K562 (cell line): Measurements from ENCODE around the gene COA3. TPM values are rescaled to one million over a fixed set of nuclear protein-coding genes. Genes with fewer than 3 reads are reported as not detected.

ENCODE experiments used
- ATAC-seq: fragments of 200-7000 bp; cut with Tn5 transposase; 3 replicates; pipeline ENCODE4 v1.9.1; 2020; ENCODE audit warnings: moderate library complexity
- BruUV-seq: library from RNA; stranded (reverse); fragments of 400-500 nt; replicated peaks from 2 replicates; lab custom pipeline; 2021; lab: Mats Ljungman, UMichigan
- CTCF ChIA-PET: fragments of 300-600 bp; formaldehyde crosslinking; extraction: SDS; loops from one replicate; lab custom pipeline; 2021; ENCODE audit warnings: low intra/inter-chr PET ratio; lab: Yijun Ruan, JAX
- POLR2A ChIA-PET: fragments of 300-600, 350-650 bp; sonication (Branson Sonifier 250); formaldehyde crosslinking; extraction: SDS; loops from one replicate; lab custom pipeline; 2021; ENCODE audit warnings: antibody characterized with exemption, inconsistent platforms; lab: Yijun Ruan, JAX
- DNase-seq, 4 experiments: peaks; one replicate each; pipeline versions ENCODE4 v3.0.0 to v3.0.0-alpha.2; 2011 to 2018; ENCODE audit warnings: low spot score in 3 of 4, mixed read lengths in 3 of 4; ENCODE audit errors: extremely low read depth in 1 of 4
- FAIRE-seq: peaks from 2 replicates; lab custom pipeline; 2011; peaks lifted over from hg19 to GRCh38; lab: Jason Lieb, UNC
- H2AFZ ChIP-seq: 2 replicates; pipeline ENCODE4 v1.6.0; 2011; ENCODE audit warnings: low read depth, low read length, control low read depth, inconsistent platforms
- H3K27ac ChIP-seq: fragments of 200-600 bp; 3 replicates; pipeline ENCODE4 v1.8.0; 2011; ENCODE audit warnings: low read depth, mild to moderate bottlenecking, control low read depth, inconsistent platforms, low read length, moderate library complexity, mixed read lengths; ENCODE audit errors: extremely low read depth
- H3K27me3 ChIP-seq, 2 experiments: fragments of 300-600 bp in 1 of 2; 2 replicates in 1 of 2; 3 replicates in 1 of 2; pipeline versions ENCODE4 v1.6.0 to v1.8.0; 2011; ENCODE audit warnings: inconsistent platforms in 2 of 2, low read length in 2 of 2, mild to moderate bottlenecking in 1 of 2, mixed read lengths in 1 of 2, moderate library complexity in 1 of 2; ENCODE audit not compliant: control insufficient read depth in 2 of 2, insufficient read depth in 2 of 2
- H3K36me3 ChIP-seq: fragments of 300-600 bp; 3 replicates; pipeline ENCODE4 v1.8.0; 2011; ENCODE audit warnings: mild to moderate bottlenecking, low read length, inconsistent platforms; ENCODE audit not compliant: control insufficient read depth, insufficient read depth
- H3K4me1 ChIP-seq, 2 experiments: fragments of 200-600 bp in 1 of 2; replicated peaks in 1 of 2; 2 replicates in 1 of 2; 3 replicates in 1 of 2; pipeline versions ENCODE4 v1.5.1 to v1.8.0; 2011; ENCODE audit warnings: inconsistent platforms in 2 of 2, low read length in 2 of 2, mild to moderate bottlenecking in 1 of 2, mixed read lengths in 1 of 2, moderate library complexity in 1 of 2; ENCODE audit not compliant: control insufficient read depth in 2 of 2, insufficient read depth in 2 of 2
- H3K4me2 ChIP-seq: 2 replicates; pipeline ENCODE4 v1.6.1; 2011; ENCODE audit warnings: low read length, control low read depth, inconsistent platforms, mixed read lengths; ENCODE audit not compliant: insufficient read depth
- H3K4me3 ChIP-seq: fragments of 200-600 bp; sonication (generic), shearing (Covaris generic); 2 replicates; pipeline ENCODE4 v1.5.1; 2016; ENCODE audit warnings: control low read depth, inconsistent platforms
- H3K79me2 ChIP-seq: fragments of 200-600 bp; 3 replicates; pipeline ENCODE4 v1.8.0; 2011; ENCODE audit warnings: low read length, inconsistent platforms; ENCODE audit not compliant: control insufficient read depth, insufficient read depth
- H3K9ac ChIP-seq, 2 experiments: 2 replicates each; pipeline versions ENCODE4 v1.6.0 to v1.6.1; 2011; ENCODE audit warnings: low read depth in 2 of 2, low read length in 2 of 2, control low read depth in 1 of 2, inconsistent platforms in 1 of 2, mild to moderate bottlenecking in 1 of 2, mixed read lengths in 1 of 2; ENCODE audit not compliant: insufficient read depth in 1 of 2
- H3K9me1 ChIP-seq: one replicate; pipeline ENCODE4 v1.6.0; 2011; ENCODE audit warnings: inconsistent platforms, mild to moderate bottlenecking, low read length, moderate library complexity; ENCODE audit not compliant: control insufficient read depth, insufficient read depth
- H3K9me3 ChIP-seq: replicated peaks from 2 replicates; pipeline ENCODE4 v1.5.1; 2011; ENCODE audit warnings: low read depth, low read length, inconsistent platforms; ENCODE audit not compliant: control insufficient read depth, insufficient read depth
- H4K20me1 ChIP-seq: replicated peaks from 2 replicates; pipeline ENCODE4 v1.6.1; 2011; ENCODE audit warnings: low read length, inconsistent platforms, mixed read lengths; ENCODE audit not compliant: control insufficient read depth, insufficient read depth
- ARID1B ChIP-seq: fragments of 450-650 bp; IDR thresholded peaks from 2 replicates; pipeline ENCODE4 v1.6.1; 2016; ENCODE audit warnings: antibody characterized with exemption, mild to moderate bottlenecking, inconsistent platforms
- DMBX1 ChIP-seq: fragments of 250-450 bp; sonication (Bioruptor Pico); IDR thresholded peaks from 2 replicates; pipeline ENCODE4 v1.8.0; 2022; ENCODE audit warnings: inconsistent platforms, mild to moderate bottlenecking, moderate library complexity, borderline replicate concordance
- EHMT2 ChIP-seq: fragments of 450-650 bp; IDR thresholded peaks from 2 replicates; pipeline ENCODE4 v1.6.1; 2018; ENCODE audit warnings: antibody characterized with exemption
- FOSL1 ChIP-seq: fragments of 200-800 bp; sonication (Bioruptor generic); conservative IDR thresholded peaks from 2 replicates; pipeline ENCODE4 v1.6.1; 2016; ENCODE audit warnings: missing genetic modification characterization, missing compliant biosample characterization
- HDAC3 ChIP-seq: fragments of 450-650 bp; IDR thresholded peaks from 2 replicates; pipeline ENCODE4 v1.6.1; 2018; ENCODE audit warnings: borderline replicate concordance, mild to moderate bottlenecking, moderate library complexity; ENCODE audit not compliant: partially characterized antibody
- MYNN ChIP-seq, 2 experiments: sonication (generic); formaldehyde crosslinking in 1 of 2; IDR thresholded peaks; 2 replicates each; pipeline versions ENCODE4 v1.5.0 to v1.6.1; 2016 to 2020; ENCODE audit warnings: antibody characterized with exemption in 1 of 2, missing genetic modification reagents in 1 of 2
- SRF ChIP-seq, 2 experiments: fragments of 250-450, 450-650 bp in 1 of 2; sonication (Bioruptor Pico) in 1 of 2; sonication (generic) in 1 of 2; formaldehyde crosslinking; IDR thresholded peaks; 2 replicates each; pipeline versions ENCODE4 v1.5.0 to v1.5.1; 2020 to 2022; ENCODE audit warnings: mild to moderate bottlenecking in 1 of 2, missing genetic modification reagents in 1 of 2
- TSC22D4 ChIP-seq: fragments of 450-650 bp; IDR thresholded peaks from 2 replicates; pipeline ENCODE4 v1.6.1; 2016; ENCODE audit warnings: missing genetic modification characterization, missing biosample characterization, control low read depth
- ZBED1 ChIP-seq: IDR thresholded peaks from 2 replicates; pipeline ENCODE4 v1.6.1; 2014
- ZC3H11A ChIP-seq: IDR thresholded peaks from 2 replicates; pipeline ENCODE4 v1.6.1; 2012; ENCODE audit warnings: low read depth, low read length, improper control_type of control experiment
- ZFP91 ChIP-seq: sonication (generic); formaldehyde crosslinking; IDR thresholded peaks from 2 replicates; pipeline ENCODE4 v1.8.0; 2022; ENCODE audit warnings: mild to moderate bottlenecking, missing genetic modification reagents
- ZNF274 ChIP-seq: IDR thresholded peaks from 2 replicates; pipeline ENCODE4 v1.6.1; 2011; ENCODE audit warnings: low read depth, mild to moderate bottlenecking, low read length, moderate library complexity, borderline replicate concordance
- WGBS: fragments of 100-300 bp; shearing (Covaris generic); methylation state at CpG from one replicate; pipeline ENCODE4 v1.1.6; 2016; ENCODE audit warnings: low coverage, mixed read lengths; ENCODE audit not compliant: insufficient coverage; ENCODE audit errors: missing lambda C conversion rate; 5-methylcytosine and 5-hydroxymethylcytosine counted together
- in situ Hi-C: fragments of 300-500 bp; cut with MboI; formaldehyde crosslinking; loops from 4 replicates; pipeline ENCODE4 v1.15.0; 2018; ENCODE audit warnings: inconsistent platforms, mixed read lengths
- intact Hi-C: fragments of 100-400 bp; cut with micrococcal nuclease; formaldehyde crosslinking; loops from 2 replicates; pipeline ENCODE4 v1.14.2; 2022
- polyA plus RNA-seq, 8 experiments: library from polyadenylated mRNA; depleted of rRNA in 4 of 8; stranded (reverse) in 5 of 8; unstranded in 3 of 8; fragments of >200 nt; fragmentation: Nextera tagmentation in 2 of 8; fragmentation: Illumina TruSeq in 1 of 8; extraction: Ambion mirVana in 2 of 8; extraction: Trizol in 1 of 8; gene quantifications; 2 replicates each; pipeline versions ENCODE4 v1.2.1 to v1.2.3, GENCODE V29; 2011 to 2014; ENCODE audit warnings: inconsistent platforms in 1 of 8, missing spikeins in 1 of 8
- total RNA-seq, 7 experiments: library from RNA; depleted of rRNA in 6 of 7; stranded (reverse); fragments of >200 nt in 6 of 7; fragmentation: Illumina TruSeq in 2 of 7; extraction: Trizol in 2 of 7; gene quantifications; 2 replicates each; pipeline versions ENCODE4 v1.2.1 to v1.2.3, GENCODE V29; 2011 to 2021; ENCODE audit warnings: low replicate concordance in 1 of 7
- TF ChIP-seq, protein P1 (sequence below), 2 experiments: fragments of 150-350 bp in 1 of 2; IDR thresholded peaks; 2 replicates each; pipeline ENCODE4 v1.6.1; 2012 to 2016; ENCODE audit warnings: low read depth in 2 of 2, low read length in 2 of 2, mild to moderate bottlenecking in 1 of 2, moderate library complexity in 1 of 2

COA3 gene
- total and polyA plus RNA-seq, 9 of the 15 experiments (the other 6 are each of a cell fraction or from before 2014, with no cell fraction given): 49.6 to 153 (median 61.4) TPM

DNA sequence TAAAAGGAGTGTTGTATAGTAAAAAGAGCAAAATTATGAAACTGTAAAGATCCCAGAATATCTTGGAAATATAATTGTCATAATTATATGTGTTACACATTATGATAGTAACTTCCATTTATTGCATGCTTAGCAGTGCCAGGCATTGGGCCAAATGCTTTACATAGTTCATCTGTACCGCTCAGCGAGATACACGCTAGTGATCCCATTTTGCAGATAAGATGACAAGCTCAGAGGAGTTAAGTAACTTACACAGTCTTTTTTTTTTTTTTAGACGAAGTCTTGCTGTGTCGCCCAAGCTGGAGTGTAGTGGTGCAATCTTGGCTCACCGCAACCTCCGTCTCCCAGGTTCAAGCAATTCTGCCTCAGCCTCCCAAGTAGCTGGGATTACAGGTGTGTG lies 46.9 kb downstream of the COA3 start (continued):
- no peak for TF ChIP-seq SRF (CRISPR knock-in tag; IDR thresholded peaks at IDR 0.05)
- no peak for TF ChIP-seq ZFP91

GRCh38 chr17:42750739-42751344 lies 47.7 kb downstream of the COA3 start:
- H4K20me1 ChIP-seq: peaks cover 3% of the 10 kb centered on the region; the same call in 1 of the 2 replicates
- H3K9me1 ChIP-seq: no peaks in the 10 kb centered on the region
- H3K9ac ChIP-seq: 0 out of 4 replicates have a peak overlapping the region, but pooled peaks of 1 of the 2 experiments have one; percentile 16
- ChIA-PET CTCF (no interaction called here), POLR2A (interaction anchor here (0.5 to 1.4 kb wide), 5 partner anchors 9 to 71 kb away, joined by 3 to 4 read pairs (median 3); partner anchors contain the start of genes VPS25 and WNK4)
- H3K4me1 ChIP-seq: peaks cover 7 to 15% of the 10 kb centered on the region in 2 experiments; a peak in 4 of 5 replicates
- peaks cover 0 to 5% of the 10 kb centered on the region in 2 experiments; a peak in 2 of 5 replicates for H3K27me3 ChIP-seq
- no peak overlapping the region for H2AFZ ChIP-seq
- BruUV-seq: no TSS peak
- H3K9me3 ChIP-seq: no peaks in the 10 kb centered on the region
- DNase-seq: peak; percentile 42 to 90 (median 65)
- 0 out of 2 replicates have a peak overlapping the region, but pooled peaks have one; percentile 7 for H3K4me2 ChIP-seq
- no peaks in the 10 kb centered on the region for H3K36me3 ChIP-seq
- intact Hi-C loops: no loop called here
- H3K4me3 ChIP-seq: no peak overlapping the region
- in situ Hi-C loops: no loop called here
- peak; percentile 87 for FAIRE-seq
- WGBS: 0% methylated on average over 3 of the region's 3 CpGs
- H3K27ac ChIP-seq: no peak overlapping the region
- H3K79me2 ChIP-seq: no peaks in the 10 kb centered on the region
- ATAC-seq: peak; percentile 89
- peak; percentile 91 for TF ChIP-seq HDAC3
- TF ChIP-seq ZNF274: peak; percentile 56; the same call in 1 of the 2 replicates
- 0 out of 2 replicates have a peak, but pooled peaks have one; percentile 14 for TF ChIP-seq FOSL1 (tag)
- peak; percentile 96 for TF ChIP-seq ARID1B
- peak; percentile 87 for TF ChIP-seq DMBX1 (CRISPR knock-in tag)
- TF ChIP-seq ZC3H11A: no peak
- no peak for TF ChIP-seq EHMT2
- peak; percentile 73 for TF ChIP-seq MYNN (IDR thresholded peaks at IDR 0.05)
- no peak for TF ChIP-seq MYNN (CRISPR knock-in tag; IDR thresholded peaks at IDR 0.05)
- peak; percentile 56; the same call in 1 of the 2 replicates for TF ChIP-seq ZBED1
- TF ChIP-seq TSC22D4: no peak
- TF ChIP-seq, protein P1, sequence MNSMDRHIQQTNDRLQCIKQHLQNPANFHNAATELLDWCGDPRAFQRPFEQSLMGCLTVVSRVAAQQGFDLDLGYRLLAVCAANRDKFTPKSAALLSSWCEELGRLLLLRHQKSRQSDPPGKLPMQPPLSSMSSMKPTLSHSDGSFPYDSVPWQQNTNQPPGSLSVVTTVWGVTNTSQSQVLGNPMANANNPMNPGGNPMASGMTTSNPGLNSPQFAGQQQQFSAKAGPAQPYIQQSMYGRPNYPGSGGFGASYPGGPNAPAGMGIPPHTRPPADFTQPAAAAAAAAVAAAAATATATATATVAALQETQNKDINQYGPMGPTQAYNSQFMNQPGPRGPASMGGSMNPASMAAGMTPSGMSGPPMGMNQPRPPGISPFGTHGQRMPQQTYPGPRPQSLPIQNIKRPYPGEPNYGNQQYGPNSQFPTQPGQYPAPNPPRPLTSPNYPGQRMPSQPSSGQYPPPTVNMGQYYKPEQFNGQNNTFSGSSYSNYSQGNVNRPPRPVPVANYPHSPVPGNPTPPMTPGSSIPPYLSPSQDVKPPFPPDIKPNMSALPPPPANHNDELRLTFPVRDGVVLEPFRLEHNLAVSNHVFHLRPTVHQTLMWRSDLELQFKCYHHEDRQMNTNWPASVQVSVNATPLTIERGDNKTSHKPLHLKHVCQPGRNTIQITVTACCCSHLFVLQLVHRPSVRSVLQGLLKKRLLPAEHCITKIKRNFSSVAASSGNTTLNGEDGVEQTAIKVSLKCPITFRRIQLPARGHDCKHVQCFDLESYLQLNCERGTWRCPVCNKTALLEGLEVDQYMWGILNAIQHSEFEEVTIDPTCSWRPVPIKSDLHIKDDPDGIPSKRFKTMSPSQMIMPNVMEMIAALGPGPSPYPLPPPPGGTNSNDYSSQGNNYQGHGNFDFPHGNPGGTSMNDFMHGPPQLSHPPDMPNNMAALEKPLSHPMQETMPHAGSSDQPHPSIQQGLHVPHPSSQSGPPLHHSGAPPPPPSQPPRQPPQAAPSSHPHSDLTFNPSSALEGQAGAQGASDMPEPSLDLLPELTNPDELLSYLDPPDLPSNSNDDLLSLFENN (IDR thresholded peaks at IDR 0.05; ENCODE audit: low read depth in 2 of 2, low read length in 2 of 2): peak in 1 of 2 experiments; percentile 55; a peak in 1 of 4 replicates
